Measurements from ENCODE around the gene BCAR1.

DNA sequence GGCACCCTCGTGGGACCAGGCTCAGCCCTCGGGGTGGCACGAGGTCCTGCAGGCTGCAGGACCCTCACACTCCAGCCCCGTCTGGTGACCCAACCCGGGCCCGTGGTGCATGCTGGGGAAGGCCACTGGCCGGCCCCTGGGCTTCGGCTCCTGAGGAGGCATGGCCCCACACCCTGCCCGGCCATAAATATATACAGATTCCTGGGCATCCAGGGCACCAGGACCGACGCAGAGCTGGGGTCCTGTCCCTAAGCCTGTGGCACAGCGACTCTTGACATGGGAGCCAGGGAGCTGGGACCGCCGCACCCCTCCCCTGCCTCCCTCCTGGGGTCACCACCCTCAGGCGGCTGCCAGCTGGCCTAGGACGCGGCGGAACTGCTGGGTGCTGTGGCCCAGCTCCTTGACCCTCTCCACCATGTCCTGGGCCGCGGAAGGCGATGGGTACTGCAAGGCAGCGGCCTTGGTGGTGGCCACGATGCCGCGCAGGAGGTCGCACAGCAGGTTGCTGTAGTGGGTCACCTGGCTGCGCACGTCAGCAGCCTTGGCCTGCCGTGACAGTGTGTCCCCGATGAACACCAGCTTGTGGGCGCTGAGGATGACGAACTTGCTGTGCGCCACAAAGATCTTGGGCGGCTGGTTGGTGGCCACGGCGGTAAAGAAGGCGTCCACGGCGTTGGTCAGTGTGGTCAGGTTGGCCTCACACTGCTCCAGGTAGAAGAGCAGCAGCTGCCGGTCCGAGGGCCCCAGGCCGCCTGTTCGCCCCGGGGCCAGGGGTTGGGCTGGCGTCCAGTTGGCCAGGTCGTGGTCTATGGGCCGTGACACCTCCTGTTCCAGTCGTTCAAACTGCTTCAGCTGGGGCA, 22.0 kb downstream of the BCAR1 start:
- TF ChIP-seq, protein P1, sequence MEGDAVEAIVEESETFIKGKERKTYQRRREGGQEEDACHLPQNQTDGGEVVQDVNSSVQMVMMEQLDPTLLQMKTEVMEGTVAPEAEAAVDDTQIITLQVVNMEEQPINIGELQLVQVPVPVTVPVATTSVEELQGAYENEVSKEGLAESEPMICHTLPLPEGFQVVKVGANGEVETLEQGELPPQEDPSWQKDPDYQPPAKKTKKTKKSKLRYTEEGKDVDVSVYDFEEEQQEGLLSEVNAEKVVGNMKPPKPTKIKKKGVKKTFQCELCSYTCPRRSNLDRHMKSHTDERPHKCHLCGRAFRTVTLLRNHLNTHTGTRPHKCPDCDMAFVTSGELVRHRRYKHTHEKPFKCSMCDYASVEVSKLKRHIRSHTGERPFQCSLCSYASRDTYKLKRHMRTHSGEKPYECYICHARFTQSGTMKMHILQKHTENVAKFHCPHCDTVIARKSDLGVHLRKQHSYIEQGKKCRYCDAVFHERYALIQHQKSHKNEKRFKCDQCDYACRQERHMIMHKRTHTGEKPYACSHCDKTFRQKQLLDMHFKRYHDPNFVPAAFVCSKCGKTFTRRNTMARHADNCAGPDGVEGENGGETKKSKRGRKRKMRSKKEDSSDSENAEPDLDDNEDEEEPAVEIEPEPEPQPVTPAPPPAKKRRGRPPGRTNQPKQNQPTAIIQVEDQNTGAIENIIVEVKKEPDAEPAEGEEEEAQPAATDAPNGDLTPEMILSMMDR (IDR thresholded peaks at IDR 0.05; ENCODE audit: low read depth, low read length): no peak
- TF ChIP-seq MYC (IDR thresholded peaks at IDR 0.05; ENCODE audit: low read depth, low read length) (no peak), POLR2A (IDR thresholded peaks at IDR 0.05; ENCODE audit: extremely low read depth, insufficient read length) (no peak)
- TF ChIP-seq, protein P2, sequence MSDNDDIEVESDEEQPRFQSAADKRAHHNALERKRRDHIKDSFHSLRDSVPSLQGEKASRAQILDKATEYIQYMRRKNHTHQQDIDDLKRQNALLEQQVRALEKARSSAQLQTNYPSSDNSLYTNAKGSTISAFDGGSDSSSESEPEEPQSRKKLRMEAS (IDR thresholded peaks at IDR 0.05; ENCODE audit: low read depth, low read length): no peak
